ENCODE data around the gene MGAT4A.

Gene MGAT4A

DNA sequence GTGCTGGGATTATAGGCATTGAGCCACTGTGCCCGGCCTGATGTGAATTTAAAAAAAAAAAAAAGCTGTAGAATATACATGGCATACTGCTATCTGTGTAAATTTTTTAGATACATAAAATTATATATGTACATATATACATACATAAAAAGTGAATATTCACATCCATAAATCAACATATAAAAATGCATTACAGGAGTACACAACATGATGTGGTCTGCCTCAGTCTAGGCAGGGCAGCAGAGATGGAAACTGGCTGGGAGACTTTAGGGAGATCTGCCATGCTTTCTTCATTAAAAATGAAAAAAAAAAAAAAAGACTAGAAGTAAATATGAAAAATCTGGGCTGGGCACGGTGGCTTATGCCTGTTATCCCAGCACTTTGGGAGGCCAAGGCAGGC is 24.3 kb downstream of the MGAT4A start:
- ATAC-seq: no peak
- TF ChIP-seq ISL1 (CRISPR knock-in tag; IDR thresholded peaks at IDR 0.05) (no peak), OSR1 (CRISPR knock-in tag; IDR thresholded peaks at IDR 0.05) (no peak), PATZ1 (CRISPR knock-in tag; IDR thresholded peaks at IDR 0.05; ENCODE audit: borderline replicate concordance) (no peak), ARNTL (CRISPR knock-in tag; IDR thresholded peaks at IDR 0.05; ENCODE audit: borderline replicate concordance, low read depth) (no peak), ZNF8 (CRISPR knock-in tag; IDR thresholded peaks at IDR 0.05) (no peak), CSDC2 (CRISPR knock-in tag; IDR thresholded peaks at IDR 0.05) (no peak), ZC3H10 (CRISPR knock-in tag; IDR thresholded peaks at IDR 0.05) (no peak), CREB5 (CRISPR knock-in tag; IDR thresholded peaks at IDR 0.05; ENCODE audit: low read depth) (no peak), TOX (CRISPR knock-in tag; IDR thresholded peaks at IDR 0.05; ENCODE audit: borderline replicate concordance) (no peak), SNAI2 (CRISPR knock-in tag; IDR thresholded peaks at IDR 0.05) (no peak), GLIS3 (CRISPR knock-in tag; IDR thresholded peaks at IDR 0.05) (no peak), ESRRG (CRISPR knock-in tag; IDR thresholded peaks at IDR 0.05) (no peak), ZFP30 (CRISPR knock-in tag; IDR thresholded peaks at IDR 0.05) (no peak), POU6F1 (CRISPR knock-in tag; IDR thresholded peaks at IDR 0.05; ENCODE audit: borderline replicate concordance, low read depth) (no peak)
- TF ChIP-seq, protein P1, sequence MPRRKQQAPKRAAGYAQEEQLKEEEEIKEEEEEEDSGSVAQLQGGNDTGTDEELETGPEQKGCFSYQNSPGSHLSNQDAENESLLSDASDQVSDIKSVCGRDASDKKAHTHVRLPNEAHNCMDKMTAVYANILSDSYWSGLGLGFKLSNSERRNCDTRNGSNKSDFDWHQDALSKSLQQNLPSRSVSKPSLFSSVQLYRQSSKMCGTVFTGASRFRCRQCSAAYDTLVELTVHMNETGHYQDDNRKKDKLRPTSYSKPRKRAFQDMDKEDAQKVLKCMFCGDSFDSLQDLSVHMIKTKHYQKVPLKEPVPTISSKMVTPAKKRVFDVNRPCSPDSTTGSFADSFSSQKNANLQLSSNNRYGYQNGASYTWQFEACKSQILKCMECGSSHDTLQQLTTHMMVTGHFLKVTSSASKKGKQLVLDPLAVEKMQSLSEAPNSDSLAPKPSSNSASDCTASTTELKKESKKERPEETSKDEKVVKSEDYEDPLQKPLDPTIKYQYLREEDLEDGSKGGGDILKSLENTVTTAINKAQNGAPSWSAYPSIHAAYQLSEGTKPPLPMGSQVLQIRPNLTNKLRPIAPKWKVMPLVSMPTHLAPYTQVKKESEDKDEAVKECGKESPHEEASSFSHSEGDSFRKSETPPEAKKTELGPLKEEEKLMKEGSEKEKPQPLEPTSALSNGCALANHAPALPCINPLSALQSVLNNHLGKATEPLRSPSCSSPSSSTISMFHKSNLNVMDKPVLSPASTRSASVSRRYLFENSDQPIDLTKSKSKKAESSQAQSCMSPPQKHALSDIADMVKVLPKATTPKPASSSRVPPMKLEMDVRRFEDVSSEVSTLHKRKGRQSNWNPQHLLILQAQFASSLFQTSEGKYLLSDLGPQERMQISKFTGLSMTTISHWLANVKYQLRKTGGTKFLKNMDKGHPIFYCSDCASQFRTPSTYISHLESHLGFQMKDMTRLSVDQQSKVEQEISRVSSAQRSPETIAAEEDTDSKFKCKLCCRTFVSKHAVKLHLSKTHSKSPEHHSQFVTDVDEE (CRISPR knock-in tag; IDR thresholded peaks at IDR 0.05): no peak

DNA sequence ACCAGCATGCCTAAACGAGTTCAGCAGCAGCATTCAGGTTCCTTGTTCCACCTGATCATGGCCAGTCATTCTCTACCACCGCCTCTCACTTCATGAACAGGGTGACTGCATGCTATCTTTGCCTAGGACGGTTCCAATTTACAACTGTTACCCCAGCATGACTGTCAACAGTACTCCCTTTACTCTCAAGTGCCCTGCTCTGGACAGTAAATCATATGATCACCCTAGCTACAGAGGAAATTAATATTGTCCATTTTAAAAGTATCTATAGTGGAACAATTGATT is 25.7 kb downstream of the MGAT4A start:
- no peak for ATAC-seq

GRCh38 chr2:98704499-98705332 is 26.2 kb downstream of the MGAT4A start:
- no peak for TF ChIP-seq CREB5 (CRISPR knock-in tag; IDR thresholded peaks at IDR 0.05; ENCODE audit: low read depth)
- no peak for ATAC-seq

More for the DNA sequence above, 25.7 kb downstream of the MGAT4A start:
- no peak for TF ChIP-seq ZNF8 (CRISPR knock-in tag; IDR thresholded peaks at IDR 0.05)
- no peak for TF ChIP-seq OSR1 (CRISPR knock-in tag; IDR thresholded peaks at IDR 0.05)
- TF ChIP-seq ZFP3 (CRISPR knock-in tag; IDR thresholded peaks at IDR 0.05): no peak
- no peak for TF ChIP-seq ESRRG (CRISPR knock-in tag; IDR thresholded peaks at IDR 0.05)
- no peak for TF ChIP-seq PPARA (CRISPR knock-in tag; IDR thresholded peaks at IDR 0.05; ENCODE audit: borderline replicate concordance)
- no peak for TF ChIP-seq GLIS3 (CRISPR knock-in tag; IDR thresholded peaks at IDR 0.05)
- TF ChIP-seq ZC3H10 (CRISPR knock-in tag; IDR thresholded peaks at IDR 0.05): no peak

DNA sequence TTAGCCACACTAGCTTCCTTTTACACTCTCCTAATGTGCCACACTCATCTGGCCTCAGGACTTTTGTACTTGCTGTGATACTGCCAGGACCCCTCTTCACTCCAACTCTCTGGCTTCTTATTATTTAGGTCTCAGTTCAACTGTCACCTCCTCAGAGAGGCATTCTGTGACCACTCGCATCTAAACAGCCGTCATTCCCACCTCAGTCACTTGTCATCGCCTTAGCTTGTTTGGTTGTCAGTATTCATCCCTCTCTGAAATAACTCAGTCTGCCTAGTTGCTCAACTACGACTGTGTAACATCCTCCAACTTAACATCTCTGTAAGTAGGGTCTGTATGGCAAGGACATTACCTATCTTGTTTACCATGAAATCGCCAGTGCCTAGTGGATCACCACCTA is 27.2 kb downstream of the MGAT4A start:
- ATAC-seq: no peak
- TF ChIP-seq PATZ1 (CRISPR knock-in tag; IDR thresholded peaks at IDR 0.05; ENCODE audit: borderline replicate concordance) (no peak), ZNF70 (CRISPR knock-in tag; IDR thresholded peaks at IDR 0.05) (no peak), PPARA (CRISPR knock-in tag; IDR thresholded peaks at IDR 0.05; ENCODE audit: borderline replicate concordance) (no peak), ESRRG (CRISPR knock-in tag; IDR thresholded peaks at IDR 0.05) (no peak), GLIS3 (CRISPR knock-in tag; IDR thresholded peaks at IDR 0.05) (no peak), ZNF565 (CRISPR knock-in tag; conservative IDR thresholded peaks at IDR 0.05; ENCODE audit: low read depth) (no peak), TOX (CRISPR knock-in tag; IDR thresholded peaks at IDR 0.05; ENCODE audit: borderline replicate concordance) (no peak), ISL1 (CRISPR knock-in tag; IDR thresholded peaks at IDR 0.05) (no peak), ZNF8 (CRISPR knock-in tag; IDR thresholded peaks at IDR 0.05) (no peak), ZC3H10 (CRISPR knock-in tag; IDR thresholded peaks at IDR 0.05) (no peak), SNAI2 (CRISPR knock-in tag; IDR thresholded peaks at IDR 0.05) (no peak)
- TF ChIP-seq, protein P1 (CRISPR knock-in tag; IDR thresholded peaks at IDR 0.05): no peak
